GM12878 (cell line): Measurements from ENCODE around the gene TAF1L. TPM values are rescaled to one million over a fixed set of nuclear protein-coding genes. Genes with fewer than 3 reads are reported as not detected.

Source experiments
- ATAC-seq: fragments of 200-7000 bp; cut with Tn5 transposase; 3 replicates; pipeline ENCODE4 v1.9.1; 2020; ENCODE audit warnings: mild to moderate bottlenecking, moderate library complexity
- BruUV-seq: library from RNA; stranded (reverse); fragments of 400-500 nt; replicated peaks from 2 replicates; lab custom pipeline; 2021; lab: Mats Ljungman, UMichigan
- CTCF ChIA-PET: fragments of 300-600 bp; sonication (Branson Sonifier 250); formaldehyde crosslinking; extraction: SDS; loops from one replicate; lab custom pipeline; 2021; ENCODE audit warnings: inconsistent platforms; lab: Yijun Ruan, JAX
- POLR2A ChIA-PET: fragments of 350-600 bp; formaldehyde crosslinking; extraction: SDS; loops from one replicate; lab custom pipeline; 2021; ENCODE audit warnings: inconsistent platforms; lab: Charles Lee
- RAD21 ChIA-PET: fragments of 300-600 bp; sonication (Branson Sonifier 250); formaldehyde crosslinking; loops from one replicate; lab custom pipeline; 2023; ENCODE audit warnings: antibody characterized with exemption; ENCODE audit not compliant: unreplicated experiment; lab: Charles Lee
- SMC1A ChIA-PET: fragments of 300-600 bp; sonication (Branson Sonifier 250); formaldehyde crosslinking; loops from one replicate; lab custom pipeline; 2023; ENCODE audit not compliant: unreplicated experiment, uncharacterized antibody; lab: Charles Lee
- DNase-seq: peaks from one replicate; pipeline ENCODE4 v3.0.0-alpha.2; 2011; ENCODE audit warnings: low read depth, low spot score
- FAIRE-seq: peaks from 3 replicates; lab custom pipeline; 2011; peaks lifted over from hg19 to GRCh38; lab: Jason Lieb, UNC
- H2AFZ ChIP-seq: 2 replicates; pipeline ENCODE4 v1.6.0; 2011; ENCODE audit warnings: low read depth, low read length, control low read depth; ENCODE audit not compliant: control insufficient read depth
- H3K27ac ChIP-seq: 2 replicates; pipeline ENCODE4 v1.5.1; 2011; ENCODE audit warnings: control low read depth; ENCODE audit not compliant: control insufficient read depth, insufficient read depth
- H3K27me3 ChIP-seq, 2 experiments: replicated peaks in 1 of 2; 2 replicates each; pipeline versions ENCODE4 v1.6.0 to v1.6.1; 2011; ENCODE audit warnings: low read length in 1 of 2; ENCODE audit not compliant: control insufficient read depth in 2 of 2, insufficient read depth in 2 of 2
- H3K36me3 ChIP-seq, 2 experiments: 2 replicates each; pipeline ENCODE4 v1.5.1; 2011; ENCODE audit warnings: low read length in 1 of 2; ENCODE audit not compliant: control insufficient read depth in 2 of 2, insufficient read depth in 2 of 2
- H3K4me1 ChIP-seq: 2 replicates; pipeline ENCODE4 v1.6.1; 2011; ENCODE audit warnings: mild to moderate bottlenecking, low read length, moderate library complexity, mixed read lengths; ENCODE audit not compliant: control insufficient read depth, insufficient read depth
- H3K4me2 ChIP-seq: 2 replicates; pipeline ENCODE4 v1.6.0; 2011; ENCODE audit warnings: control low read depth; ENCODE audit not compliant: control insufficient read depth, insufficient read depth
- H3K4me3 ChIP-seq: fragments of 200-600 bp; sonication (generic); 2 replicates; pipeline ENCODE4 v1.5.1; 2016
- H3K79me2 ChIP-seq: 2 replicates; pipeline ENCODE4 v1.6.0; 2011; ENCODE audit warnings: low read length; ENCODE audit not compliant: control insufficient read depth, insufficient read depth
- H3K9ac ChIP-seq: 2 replicates; pipeline ENCODE4 v1.8.0; 2011; ENCODE audit warnings: low read length, control low read depth, mixed read lengths; ENCODE audit not compliant: control insufficient read depth, insufficient read depth
- H3K9me3 ChIP-seq: replicated peaks from 3 replicates; pipeline ENCODE4 v1.5.1; 2011; ENCODE audit warnings: mild to moderate bottlenecking, low read length; ENCODE audit not compliant: control insufficient read depth, insufficient read depth
- H4K20me1 ChIP-seq: 2 replicates; pipeline ENCODE4 v1.6.0; 2011; ENCODE audit not compliant: control insufficient read depth, insufficient read depth
- ASH2L ChIP-seq: fragments of 300-600, 200-600 bp; sonication (generic); IDR thresholded peaks from 2 replicates; pipeline ENCODE4 v1.6.1; 2017; ENCODE audit warnings: low read depth, mild to moderate bottlenecking, borderline replicate concordance
- BRCA1 ChIP-seq: IDR thresholded peaks from 2 replicates; pipeline ENCODE4 v1.6.1; 2011; ENCODE audit warnings: low read depth, low read length, improper control_type of control experiment
- CBX3 ChIP-seq: fragments of 200-600 bp; sonication (generic); IDR thresholded peaks from 2 replicates; pipeline ENCODE4 v1.6.1; 2016; ENCODE audit warnings: low read depth, borderline replicate concordance
- HCFC1 ChIP-seq: fragments of 150-350 bp; IDR thresholded peaks from 2 replicates; pipeline ENCODE4 v1.6.1; 2014; ENCODE audit warnings: low read length
- IRF3 ChIP-seq: fragments of 450-650 bp; IDR thresholded peaks from 2 replicates; pipeline ENCODE4 v1.6.1; 2014; ENCODE audit warnings: mild to moderate bottlenecking
- JUND ChIP-seq: IDR thresholded peaks from 2 replicates; pipeline ENCODE4 v1.6.1; 2012; ENCODE audit warnings: low read depth, mild to moderate bottlenecking, low read length, improper control_type of control experiment, moderate library complexity
- MYC ChIP-seq: IDR thresholded peaks from 2 replicates; pipeline ENCODE4 v1.6.1; 2011; ENCODE audit warnings: mild to moderate bottlenecking, low read length, moderate library complexity, inconsistent platforms; ENCODE audit not compliant: insufficient read depth, insufficient replicate concordance, insufficient read length, severe bottlenecking
- NFYA ChIP-seq: IDR thresholded peaks from 2 replicates; pipeline ENCODE4 v1.6.1; 2011; ENCODE audit warnings: low read depth, mild to moderate bottlenecking, low read length, improper control_type of control experiment, borderline replicate concordance
- RB1 ChIP-seq: fragments of 450-650 bp; formaldehyde crosslinking; IDR thresholded peaks from 2 replicates; pipeline ENCODE4 v1.6.1; 2017; ENCODE audit warnings: mild to moderate bottlenecking, borderline replicate concordance
- SIN3A ChIP-seq: IDR thresholded peaks from 2 replicates; pipeline ENCODE4 v1.6.1; 2012; ENCODE audit warnings: low read depth, low read length, improper control_type of control experiment
- SMAD5 ChIP-seq: IDR thresholded peaks from 2 replicates; pipeline ENCODE4 v1.6.1; 2016; ENCODE audit warnings: antibody characterized with exemption, low read depth
- STAT1 ChIP-seq: fragments of 450-650 bp; conservative IDR thresholded peaks from 2 replicates; pipeline ENCODE4 v1.6.1; 2014; ENCODE audit warnings: antibody characterized with exemption, mild to moderate bottlenecking
- TBL1XR1 ChIP-seq: IDR thresholded peaks from 2 replicates; pipeline ENCODE4 v1.6.1; 2012; ENCODE audit warnings: low read depth, low read length, improper control_type of control experiment
- YY1 ChIP-seq: IDR thresholded peaks from 2 replicates; pipeline ENCODE4 v1.6.1; 2011; ENCODE audit warnings: low read depth, mild to moderate bottlenecking, low read length
- WGBS: methylation state at CpG from one replicate; pipeline ENCODE4 v1.1.6; 2016; ENCODE audit warnings: low lambda C conversion rate; ENCODE audit not compliant: insufficient replicate concordance, insufficient coverage; ENCODE audit errors: missing lambda C conversion rate; 5-methylcytosine and 5-hydroxymethylcytosine counted together
- in situ Hi-C: fragments of 300-500 bp; cut with MboI; formaldehyde crosslinking; loops from 9 replicates; pipeline ENCODE4 v1.14.3; 2018; ENCODE audit warnings: mixed read lengths
- intact Hi-C: fragments of 100-400 bp; cut with micrococcal nuclease; formaldehyde crosslinking; loops from one replicate; pipeline ENCODE4 v1.14.2; 2022; ENCODE audit not compliant: unreplicated experiment
- polyA plus RNA-seq, 11 experiments: library from polyadenylated mRNA; depleted of rRNA in 4 of 11; unstranded in 6 of 11; stranded (reverse) in 5 of 11; fragments of >200 nt; fragmentation: Nextera tagmentation in 4 of 11; fragmentation: Illumina TruSeq in 1 of 11; extraction: Ambion mirVana in 4 of 11; extraction: Trizol in 1 of 11; gene quantifications; 1 replicate in 1 of 11; 2 replicates in 10 of 11; pipeline versions ENCODE4 v1.2.1 to v1.2.3, GENCODE V29; 2011 to 2016; ENCODE audit warnings: inconsistent platforms in 2 of 11, missing spikeins in 2 of 11, low read depth in 1 of 11
- total RNA-seq, 4 experiments: library from RNA; depleted of rRNA in 3 of 4; stranded (reverse); fragments of >200 nt in 3 of 4; fragmentation: Illumina TruSeq in 1 of 4; extraction: Trizol in 1 of 4; gene quantifications; 2 replicates each; pipeline versions ENCODE4 v1.2.1 to v1.2.3, GENCODE V29; 2013 to 2021
- TF ChIP-seq, protein P1 (sequence below): IDR thresholded peaks from 2 replicates; pipeline ENCODE4 v1.6.1; 2011; ENCODE audit warnings: low read depth, mild to moderate bottlenecking, low read length, moderate library complexity, borderline replicate concordance; ENCODE audit errors: extremely low read depth
- TF ChIP-seq, protein P2 (sequence below), 3 experiments: IDR thresholded peaks in 2 of 3; conservative IDR thresholded peaks in 1 of 3; 2 replicates each; pipeline ENCODE4 v1.5.1; 2011; ENCODE audit warnings: low read depth in 3 of 3, low read length in 3 of 3, mild to moderate bottlenecking in 3 of 3, control low read depth in 2 of 3, moderate library complexity in 2 of 3, inconsistent platforms in 1 of 3, mixed read lengths in 1 of 3; ENCODE audit not compliant: control insufficient read depth in 2 of 3, insufficient read depth in 1 of 3; ENCODE audit errors: extremely low read depth in 1 of 3

TAF1L gene
- total and polyA plus RNA-seq, 10 of the 15 experiments (the other 5 are each of a cell fraction or from before 2014, with no cell fraction given) = under 0.01 to 0.03 (median 0.01) TPM; not detected in 6

GRCh38 chr9:32596096-32596865 is 39.2 kb downstream of the TAF1L start (continued):
- no peak for TF ChIP-seq STAT1

DNA sequence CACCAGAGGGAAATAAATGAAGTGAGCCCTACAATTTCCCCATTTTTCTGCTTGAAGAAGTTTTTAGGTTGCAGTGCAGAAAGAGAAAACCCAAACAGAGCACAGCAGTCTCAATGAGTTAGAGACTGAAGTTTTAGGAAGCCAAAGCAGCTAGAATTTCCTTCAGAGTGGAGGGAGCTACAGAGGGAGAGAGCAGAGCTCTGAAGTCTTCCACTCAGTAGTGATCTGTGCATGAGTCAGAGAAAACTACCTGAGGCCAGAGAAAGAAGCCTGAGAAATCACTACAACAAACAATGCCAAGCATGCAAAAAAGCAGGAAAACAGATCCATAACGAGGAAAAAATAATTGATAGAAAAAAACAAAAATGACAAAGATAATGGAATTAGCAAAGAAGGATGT is 44.6 kb downstream of the TAF1L start:
- SMC1A ChIA-PET = interaction anchor here (1.2 to 4.2 kb wide), 5 partner anchors 9 to 380 kb away, joined by 3 to 41 read pairs (median 4); no protein-coding TSS in a partner anchor
- ATAC-seq (no peak), FAIRE-seq (no peak), DNase-seq (no peak)
- H3K4me1 ChIP-seq = no peaks in the 10 kb centered on the region
- intact Hi-C loops = no loop called here
- 21% methylated on average over 1 of the region's 1 CpG for WGBS
- no peak overlapping the region for H3K4me2 ChIP-seq
- H3K27ac ChIP-seq = no peak overlapping the region
- RAD21 ChIA-PET = no interaction called here
- H3K9ac ChIP-seq = no peak overlapping the region
- POLR2A ChIA-PET = no interaction called here
- no TSS peak for BruUV-seq
- H3K36me3 ChIP-seq = no peaks in the 10 kb centered on the region
- H3K9me3 ChIP-seq = no peaks in the 10 kb centered on the region
- no peak overlapping the region for H2AFZ ChIP-seq
- no peaks in the 10 kb centered on the region for H4K20me1 ChIP-seq
- TF ChIP-seq CBX3 = no peak
- no peak for TF ChIP-seq RB1
- no peak for TF ChIP-seq BRCA1
- TF ChIP-seq HCFC1 = no peak
- no peak for TF ChIP-seq SMAD5
- TF ChIP-seq MYC = no peak
- no peak for TF ChIP-seq TBL1XR1
- no peak for TF ChIP-seq YY1
- no peak for TF ChIP-seq NFYA
- TF ChIP-seq JUND = no peak
- TF ChIP-seq SIN3A = no peak
- no peak for TF ChIP-seq ASH2L
- TF ChIP-seq, protein P1, sequence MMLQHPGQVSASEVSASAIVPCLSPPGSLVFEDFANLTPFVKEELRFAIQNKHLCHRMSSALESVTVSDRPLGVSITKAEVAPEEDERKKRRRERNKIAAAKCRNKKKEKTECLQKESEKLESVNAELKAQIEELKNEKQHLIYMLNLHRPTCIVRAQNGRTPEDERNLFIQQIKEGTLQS = no peak
- TF ChIP-seq, protein P2, sequence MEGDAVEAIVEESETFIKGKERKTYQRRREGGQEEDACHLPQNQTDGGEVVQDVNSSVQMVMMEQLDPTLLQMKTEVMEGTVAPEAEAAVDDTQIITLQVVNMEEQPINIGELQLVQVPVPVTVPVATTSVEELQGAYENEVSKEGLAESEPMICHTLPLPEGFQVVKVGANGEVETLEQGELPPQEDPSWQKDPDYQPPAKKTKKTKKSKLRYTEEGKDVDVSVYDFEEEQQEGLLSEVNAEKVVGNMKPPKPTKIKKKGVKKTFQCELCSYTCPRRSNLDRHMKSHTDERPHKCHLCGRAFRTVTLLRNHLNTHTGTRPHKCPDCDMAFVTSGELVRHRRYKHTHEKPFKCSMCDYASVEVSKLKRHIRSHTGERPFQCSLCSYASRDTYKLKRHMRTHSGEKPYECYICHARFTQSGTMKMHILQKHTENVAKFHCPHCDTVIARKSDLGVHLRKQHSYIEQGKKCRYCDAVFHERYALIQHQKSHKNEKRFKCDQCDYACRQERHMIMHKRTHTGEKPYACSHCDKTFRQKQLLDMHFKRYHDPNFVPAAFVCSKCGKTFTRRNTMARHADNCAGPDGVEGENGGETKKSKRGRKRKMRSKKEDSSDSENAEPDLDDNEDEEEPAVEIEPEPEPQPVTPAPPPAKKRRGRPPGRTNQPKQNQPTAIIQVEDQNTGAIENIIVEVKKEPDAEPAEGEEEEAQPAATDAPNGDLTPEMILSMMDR (IDR thresholded peaks at IDR 0.05 in 2 of 3, conservative IDR thresholded peaks at IDR 0.05 in 1 of 3; ENCODE audit: control insufficient read depth in 2 of 3, extremely low read depth in 1 of 3, insufficient read depth in 1 of 3, low read depth in 3 of 3, low read length in 3 of 3) = no peak
- no peak for TF ChIP-seq IRF3
- no peaks in the 10 kb centered on the region for H3K27me3 ChIP-seq
- H3K4me3 ChIP-seq = no peak overlapping the region
- H3K79me2 ChIP-seq = no peaks in the 10 kb centered on the region
- in situ Hi-C loops = no loop called here
- CTCF ChIA-PET = interaction anchor here (0.7 to 6.9 kb wide), 7 partner anchors 11 to 377 kb away, joined by 3 to 95 read pairs (median 6); no protein-coding TSS in a partner anchor
